ENCODE measurements around the gene TMEM179B. TPM values are rescaled to one million over a fixed set of nuclear protein-coding genes. Genes with fewer than 3 reads are reported as not detected.

The TMEM179B gene
- polyA plus RNA-seq, 3 donors: 95.8 to 236 (median 220) TPM

GRCh38 chr11:62770778-62771143, 16.4 kb upstream of the TMEM179B start:
- peaks cover 21 to 38% of the 10 kb centered on the region in 2 donors for H3K36me3 Mint-ChIP-seq
- H3K4me3 Mint-ChIP-seq: peak overlapping the region; percentile 84 to 94
- peaks cover 25% of the 10 kb centered on the region for H3K79me2 ChIP-seq (ENCODE audit: insufficient read depth, low read length)
- H4K20me1 ChIP-seq (ENCODE audit: insufficient read depth, low read length): no peaks in the 10 kb centered on the region
- peaks cover 34% of the 10 kb centered on the region for H3K4me1 Mint-ChIP-seq
- peaks cover 0 to 2% (median 0%) of the 10 kb centered on the region in 3 donors for H3K27me3 Mint-ChIP-seq (ENCODE audit: low read depth in 3 of 3)
- H3K27me3 ChIP-seq (ENCODE audit: control insufficient read depth in 2 of 2, insufficient read depth in 2 of 2, low read length in 2 of 2): no peaks in the 10 kb centered on the region
- TF ChIP-seq CTCF (IDR thresholded peaks at IDR 0.05): no peak
- peaks cover 27 to 37% of the 10 kb centered on the region in 2 donors for H3K4me1 ChIP-seq (ENCODE audit: control insufficient read depth in 1 of 2, insufficient read depth in 2 of 2, low read length in 2 of 2)
- H3K27ac Mint-ChIP-seq: peak overlapping the region; percentile 89 to 98 (median 95)
- 0% methylated on average over 4 of the region's 18 CpGs for WGBS (ENCODE audit: insufficient coverage)
- peaks cover 0 to 9% (median 0%) of the 10 kb centered on the region in 7 donors for H3K9me3 Mint-ChIP-seq
- H3K4me2 ChIP-seq (replicated peaks; ENCODE audit: extremely low read depth, low read length, poor library complexity, severe bottlenecking): peak overlapping the region; percentile 90
- H3K9me3 ChIP-seq (replicated peaks in 1 of 2; ENCODE audit: control insufficient read depth in 1 of 2, insufficient read depth in 1 of 2, low read length in 2 of 2): no peaks in the 10 kb centered on the region
- peak overlapping the region; percentile 63 to 86 for H3K27ac ChIP-seq (ENCODE audit: low read depth in 1 of 2, low read length in 2 of 2)
- peak overlapping the region; percentile 87 for H2AFZ ChIP-seq (ENCODE audit: insufficient read depth, low read depth, low read length, poor library complexity, severe bottlenecking)
- peak overlapping the region; percentile 64 to 87 (median 65) for H3K4me3 ChIP-seq (replicated peaks in 1 of 3; ENCODE audit: low read depth in 2 of 3, low read length in 3 of 3)
- peak overlapping the region; percentile 68 for H3K9ac ChIP-seq (ENCODE audit: insufficient read depth, low read length, poor library complexity, severe bottlenecking)
- H3K36me3 ChIP-seq (replicated peaks in 1 of 2; ENCODE audit: control insufficient read depth in 1 of 2, insufficient read depth in 2 of 2, low read length in 2 of 2): peaks cover 20 to 32% of the 10 kb centered on the region in 2 donors
- intact Hi-C loops (cut with micrococcal nuclease): loop anchor here (1.0 to 5.0 kb wide), 2 partner anchors 34 to 43 kb away; partner anchors contain the start of genes HNRNPUL2 (in 2 of the 2) and TTC9C (in 2 of the 2)
- DNase-seq: peak in 2 of 3 donors; percentile 7 to 41

- Histone ChIP-seq H3K27me3 (ENCODE audit: control insufficient read depth in 2 of 2, insufficient read depth in 2 of 2, low read length in 2 of 2) (no peaks in the 10 kb centered on the region), H4K20me1 (ENCODE audit: insufficient read depth, low read length) (no peaks in the 10 kb centered on the region), H3K27ac (ENCODE audit: low read depth in 1 of 2, low read length in 2 of 2) (peak within 1 kb of the TSS; percentile 63 to 86), H2AFZ (ENCODE audit: insufficient read depth, low read depth, low read length, poor library complexity, severe bottlenecking) (peak within 1 kb of the TSS; percentile 87), H3K4me3 (replicated peaks in 1 of 3; ENCODE audit: low read depth in 2 of 3, low read length in 3 of 3) (peak within 1 kb of the TSS; percentile 64 to 87 (median 65)), H3K4me1 (ENCODE audit: control insufficient read depth in 1 of 2, insufficient read depth in 2 of 2, low read length in 2 of 2) (peaks cover 27 to 37% of the 10 kb centered on the region in 2 donors), H3K4me2 (replicated peaks; ENCODE audit: extremely low read depth, low read length, poor library complexity, severe bottlenecking) (peak within 1 kb of the TSS; percentile 90), H3K9me3 (replicated peaks in 1 of 2; ENCODE audit: control insufficient read depth in 1 of 2, insufficient read depth in 1 of 2, low read length in 2 of 2) (no peaks in the 10 kb centered on the region), H3K79me2 (ENCODE audit: insufficient read depth, low read length) (peaks cover 25% of the 10 kb centered on the region), H3K9ac (ENCODE audit: insufficient read depth, low read length, poor library complexity, severe bottlenecking) (peak within 1 kb of the TSS; percentile 68), H3K36me3 (replicated peaks in 1 of 2; ENCODE audit: control insufficient read depth in 1 of 2, insufficient read depth in 2 of 2, low read length in 2 of 2) (peaks cover 21 to 32% of the 10 kb centered on the region in 2 donors)
- peaks cover 0 to 2% (median 0%) of the 10 kb centered on the region in 3 donors for H3K27me3 Mint-ChIP-seq (ENCODE audit: low read depth in 3 of 3)
- peak; percentile 94 to 98 (median 96) for DNase-seq
- H3K27ac Mint-ChIP-seq: peak within 1 kb of the TSS; percentile 89 to 98 (median 95)
- WGBS (ENCODE audit: insufficient coverage): under 1% methylated on average over 42 of the region's 60 CpGs
- H3K4me1 Mint-ChIP-seq: peaks cover 34% of the 10 kb centered on the region
- no peak for TF ChIP-seq CTCF (IDR thresholded peaks at IDR 0.05)
- intact Hi-C loops (cut with micrococcal nuclease): loop anchor here (1.0 to 5.0 kb wide), 2 partner anchors 33 to 44 kb away; partner anchors contain the start of genes HNRNPUL2 (in 2 of the 2) and TTC9C (in 2 of the 2)
- peaks cover 0 to 9% (median 0%) of the 10 kb centered on the region in 7 donors for H3K9me3 Mint-ChIP-seq
- peak within 1 kb of the TSS; percentile 84 to 94 for H3K4me3 Mint-ChIP-seq
- peaks cover 22 to 38% of the 10 kb centered on the region in 2 donors for H3K36me3 Mint-ChIP-seq
Measured at GRCh38 chr11:62771144-62772021, 15.8 kb upstream of the TMEM179B start, which contains the start of gene TAF6L. Gene TAF6L, plus strand, starts transcription at chr11:62771396. Its CDS starts 4,388 bp downstream, at chr11:62775784.

Data from CD14-positive monocyte (primary cell).